Keratinocyte (primary cell): ENCODE measurements around the gene FXYD1. TPM values are rescaled to one million over a fixed set of nuclear protein-coding genes. Genes with fewer than 3 reads are reported as not detected.

ENCODE experiments used
- DNase-seq: peaks from one replicate; pipeline ENCODE4 v3.0.0-alpha.2; 2011; ENCODE audit warnings: low read depth, missing footprints, low spot score
- FAIRE-seq: peaks from 2 replicates; lab custom pipeline; 2011; peaks lifted over from hg19 to GRCh38; lab: Jason Lieb, UNC
- H2AFZ ChIP-seq: 2 replicates; pipeline ENCODE4 v1.6.0; 2012; ENCODE audit warnings: low read length, control low read depth, inconsistent platforms; ENCODE audit not compliant: control insufficient read depth
- H3K27ac ChIP-seq: 2 replicates; pipeline ENCODE4 v1.5.1; 2011; ENCODE audit warnings: low read length; ENCODE audit not compliant: control insufficient read depth, insufficient read depth
- H3K27me3 ChIP-seq: 3 replicates; pipeline ENCODE4 v1.6.0; 2011; ENCODE audit warnings: low read length; ENCODE audit not compliant: control insufficient read depth, insufficient read depth; ENCODE audit errors: extremely low read depth
- H3K36me3 ChIP-seq, 2 experiments: 2 replicates in 1 of 2; 3 replicates in 1 of 2; pipeline ENCODE4 v1.5.1; 2011; ENCODE audit warnings: low read length in 2 of 2, mild to moderate bottlenecking in 1 of 2; ENCODE audit not compliant: control insufficient read depth in 2 of 2, insufficient read depth in 2 of 2; ENCODE audit errors: extremely low read depth in 1 of 2
- H3K4me1 ChIP-seq: 3 replicates; pipeline ENCODE4 v1.5.1; 2011; ENCODE audit warnings: low read length; ENCODE audit not compliant: control insufficient read depth, insufficient read depth; ENCODE audit errors: extremely low read depth
- H3K4me2 ChIP-seq: 3 replicates; pipeline ENCODE4 v1.6.0; 2011; ENCODE audit warnings: low read depth, low read length; ENCODE audit not compliant: control insufficient read depth, insufficient read depth; ENCODE audit errors: extremely low read depth
- H3K4me3 ChIP-seq, 3 experiments: fragments of 200-600 bp in 1 of 3; sonication (generic) in 1 of 3; 2 replicates in 2 of 3; 3 replicates in 1 of 3; pipeline ENCODE4 v1.5.1; 2011 to 2016; ENCODE audit warnings: low read length in 3 of 3, mild to moderate bottlenecking in 3 of 3, control low read depth in 2 of 3, inconsistent platforms in 1 of 3, low read depth in 1 of 3, mixed read lengths in 1 of 3, mixed run types in 1 of 3, moderate library complexity in 1 of 3; ENCODE audit not compliant: control insufficient read depth in 2 of 3, insufficient read depth in 2 of 3; ENCODE audit errors: extremely low read depth in 1 of 3
- H3K79me2 ChIP-seq: 2 replicates; pipeline ENCODE4 v1.6.0; 2012; ENCODE audit warnings: low read length; ENCODE audit not compliant: control insufficient read depth, insufficient read depth
- H3K9ac ChIP-seq: 3 replicates; pipeline ENCODE4 v1.6.0; 2011; ENCODE audit warnings: low read length; ENCODE audit not compliant: control insufficient read depth, insufficient read depth; ENCODE audit errors: extremely low read depth
- H3K9me1 ChIP-seq: 3 replicates; pipeline ENCODE4 v1.6.0; 2011; ENCODE audit warnings: low read length; ENCODE audit not compliant: control insufficient read depth, insufficient read depth; ENCODE audit errors: extremely low read depth
- H3K9me3 ChIP-seq: 2 replicates; pipeline ENCODE4 v1.5.1; 2012; ENCODE audit warnings: low read depth, low read length; ENCODE audit not compliant: control insufficient read depth
- H4K20me1 ChIP-seq: 3 replicates; pipeline ENCODE4 v1.6.0; 2011; ENCODE audit warnings: low read length; ENCODE audit not compliant: control insufficient read depth, insufficient read depth; ENCODE audit errors: extremely low read depth
- EZH2 ChIP-seq: IDR thresholded peaks from one replicate; pipeline ENCODE4 v1.6.1; 2012; ENCODE audit warnings: inconsistent platforms, mild to moderate bottlenecking, low read length, moderate library complexity
- dilution Hi-C: fragments of 300-500 bp; cut with MboI; formaldehyde crosslinking; loops from one replicate; pipeline ENCODE4 v1.7.0; 2020; ENCODE audit warnings: low sequenced_read_pairs; ENCODE audit not compliant: extremely low pct_ligation_motif_present
- polyA plus RNA-seq, 5 experiments: library from polyadenylated mRNA; depleted of rRNA in 3 of 5; stranded (reverse) in 3 of 5; stranded (forward) in 1 of 5; unstranded in 1 of 5; fragments of >200 nt; gene quantifications; 1 replicate in 1 of 5; 2 replicates in 3 of 5; 3 replicates in 1 of 5; pipeline versions ENCODE4 v1.2.1 to v1.2.3, GENCODE V29; 2011 to 2012; ENCODE audit warnings: missing spikeins in 2 of 5, low read depth in 1 of 5, low replicate concordance in 1 of 5
- TF ChIP-seq, protein P1 (sequence below), 3 experiments: IDR thresholded peaks in 1 of 3; conservative IDR thresholded peaks in 1 of 3; optimal IDR thresholded peaks in 1 of 3; 2 replicates in 2 of 3; 3 replicates in 1 of 3; pipeline versions ENCODE3 to v1.5.1; 2011; ENCODE audit warnings: low read length in 3 of 3, mild to moderate bottlenecking in 3 of 3, moderate library complexity in 2 of 3, control low read depth in 1 of 3, inconsistent platforms in 1 of 3; ENCODE audit not compliant: insufficient read depth in 2 of 3; ENCODE audit errors: extremely low read depth in 1 of 3

FXYD1 gene
- polyA plus RNA-seq, 1 donor (not counting 4 experiments of a cell fraction or from before 2014, with no cell fraction given), result 0.14 TPM

- peaks cover 8% of the 10 kb centered on the region for H3K4me1 ChIP-seq
- H2AFZ ChIP-seq, result no peak overlapping the region
- H3K4me2 ChIP-seq, result no peak overlapping the region
- H3K27me3 ChIP-seq, result no peaks in the 10 kb centered on the region
- H3K4me3 ChIP-seq, result no peak overlapping the region
- no peaks in the 10 kb centered on the region for H3K9me1 ChIP-seq
- no peak for DNase-seq
- no peak for FAIRE-seq
- H3K9me3 ChIP-seq, result no peaks in the 10 kb centered on the region
- no peaks in the 10 kb centered on the region for H3K79me2 ChIP-seq
- no peaks in the 10 kb centered on the region for H3K36me3 ChIP-seq
- H3K9ac ChIP-seq, result no peak overlapping the region
- TF ChIP-seq, protein P1, sequence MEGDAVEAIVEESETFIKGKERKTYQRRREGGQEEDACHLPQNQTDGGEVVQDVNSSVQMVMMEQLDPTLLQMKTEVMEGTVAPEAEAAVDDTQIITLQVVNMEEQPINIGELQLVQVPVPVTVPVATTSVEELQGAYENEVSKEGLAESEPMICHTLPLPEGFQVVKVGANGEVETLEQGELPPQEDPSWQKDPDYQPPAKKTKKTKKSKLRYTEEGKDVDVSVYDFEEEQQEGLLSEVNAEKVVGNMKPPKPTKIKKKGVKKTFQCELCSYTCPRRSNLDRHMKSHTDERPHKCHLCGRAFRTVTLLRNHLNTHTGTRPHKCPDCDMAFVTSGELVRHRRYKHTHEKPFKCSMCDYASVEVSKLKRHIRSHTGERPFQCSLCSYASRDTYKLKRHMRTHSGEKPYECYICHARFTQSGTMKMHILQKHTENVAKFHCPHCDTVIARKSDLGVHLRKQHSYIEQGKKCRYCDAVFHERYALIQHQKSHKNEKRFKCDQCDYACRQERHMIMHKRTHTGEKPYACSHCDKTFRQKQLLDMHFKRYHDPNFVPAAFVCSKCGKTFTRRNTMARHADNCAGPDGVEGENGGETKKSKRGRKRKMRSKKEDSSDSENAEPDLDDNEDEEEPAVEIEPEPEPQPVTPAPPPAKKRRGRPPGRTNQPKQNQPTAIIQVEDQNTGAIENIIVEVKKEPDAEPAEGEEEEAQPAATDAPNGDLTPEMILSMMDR (optimal IDR thresholded peaks at IDR 0.05 in 1 of 3, IDR thresholded peaks at IDR 0.05 in 1 of 3, conservative IDR thresholded peaks at IDR 0.05 in 1 of 3; ENCODE audit: extremely low read depth in 1 of 3, insufficient read depth in 2 of 3, low read length in 3 of 3), result no peak
- no peak for TF ChIP-seq EZH2
- H4K20me1 ChIP-seq, result no peaks in the 10 kb centered on the region
- dilution Hi-C loops, result no loop called here
- no peak overlapping the region for H3K27ac ChIP-seq
Observed at GRCh38 chr19:35177377-35178274, 39.0 kb downstream of the FXYD1 start.

GRCh38 chr19:35178701-35179100 is 40.1 kb downstream of the FXYD1 start:
- H3K4me1 ChIP-seq, result peaks cover 8% of the 10 kb centered on the region
- no peaks in the 10 kb centered on the region for H3K9me3 ChIP-seq
- H3K79me2 ChIP-seq, result no peaks in the 10 kb centered on the region
- dilution Hi-C loops, result no loop called here
- H3K27ac ChIP-seq, result no peak overlapping the region
- H3K9me1 ChIP-seq, result no peaks in the 10 kb centered on the region
- H4K20me1 ChIP-seq, result no peaks in the 10 kb centered on the region
- H3K4me3 ChIP-seq, result no peak overlapping the region
- no peak for TF ChIP-seq EZH2
- TF ChIP-seq, protein P1 (optimal IDR thresholded peaks at IDR 0.05 in 1 of 3, IDR thresholded peaks at IDR 0.05 in 1 of 3, conservative IDR thresholded peaks at IDR 0.05 in 1 of 3; ENCODE audit: extremely low read depth in 1 of 3, insufficient read depth in 2 of 3, low read length in 3 of 3), result no peak
- no peaks in the 10 kb centered on the region for H3K36me3 ChIP-seq
- no peak overlapping the region for H3K9ac ChIP-seq
- DNase-seq (no peak), FAIRE-seq (no peak)
- H3K27me3 ChIP-seq, result no peaks in the 10 kb centered on the region
- no peak overlapping the region for H2AFZ ChIP-seq
- no peak overlapping the region for H3K4me2 ChIP-seq
